IMR-90 (cell line): ENCODE measurements around the gene SVBP. TPM values are rescaled to one million over a fixed set of nuclear protein-coding genes. Genes with fewer than 3 reads are reported as not detected.
A peak's percentile ranks its signal among the peaks of the same experiment; 100 is the strongest.

Experiments used
- ATAC-seq: fragments of 200-7000 bp; cut with Tn5 transposase; 2 replicates; pipeline ENCODE4 v1.9.1; 2020; ENCODE audit warnings: low read depth, mild to moderate bottlenecking, moderate library complexity
- BruUV-seq: library from RNA; stranded (reverse); fragments of 400-500 nt; replicated peaks from 2 replicates; lab custom pipeline; 2021; lab: Mats Ljungman, UMichigan
- CTCF ChIA-PET: fragments of 300-600 bp; formaldehyde crosslinking; extraction: SDS; loops from one replicate; lab custom pipeline; 2021; ENCODE audit warnings: antibody characterized with exemption; lab: Yijun Ruan, JAX
- POLR2A ChIA-PET: fragments of 300-600 bp; sonication (Branson Sonifier 250); formaldehyde crosslinking; loops from one replicate; lab custom pipeline; 2022; ENCODE audit warnings: antibody characterized with exemption; ENCODE audit not compliant: unreplicated experiment; lab: Charles Lee
- DNase-seq: peaks from one replicate; pipeline ENCODE4 v3.0.0; 2013
- H2AFZ ChIP-seq: replicated peaks from 2 replicates; pipeline ENCODE3; 2013; ENCODE audit warnings: low read length, mild to moderate bottlenecking; ENCODE audit not compliant: poor library complexity
- H2AK5ac ChIP-seq: 2 replicates; pipeline ENCODE4 v1.6.1; 2013; ENCODE audit warnings: low read depth, low read length, inconsistent platforms
- H2AK9ac ChIP-seq: replicated peaks from 2 replicates; pipeline ENCODE3; 2013; ENCODE audit warnings: mild to moderate bottlenecking, low read depth, low read length, moderate library complexity; ENCODE audit not compliant: poor library complexity
- H2BK120ac ChIP-seq: 2 replicates; pipeline ENCODE4 v1.6.1; 2013; ENCODE audit warnings: low read depth, low read length, inconsistent platforms
- H2BK15ac ChIP-seq: 3 replicates; pipeline ENCODE4 v1.6.1; 2013; ENCODE audit warnings: low read depth, low read length, inconsistent platforms
- H2BK20ac ChIP-seq: 2 replicates; pipeline ENCODE4 v1.6.1; 2013; ENCODE audit warnings: low read depth, mild to moderate bottlenecking, inconsistent platforms, low read length, moderate library complexity
- H2BK5ac ChIP-seq: 2 replicates; pipeline ENCODE4 v1.6.1; 2013; ENCODE audit warnings: mild to moderate bottlenecking, low read depth, low read length, inconsistent platforms; ENCODE audit not compliant: poor library complexity, severe bottlenecking
- H3K14ac ChIP-seq: replicated peaks from 2 replicates; pipeline ENCODE4 v1.6.1; 2013; ENCODE audit warnings: low read depth, low read length, inconsistent platforms
- H3K18ac ChIP-seq: 2 replicates; pipeline ENCODE4 v1.6.1; 2013; ENCODE audit warnings: low read depth, low read length, control low read depth
- H3K23ac ChIP-seq: 2 replicates; pipeline ENCODE4 v1.6.1; 2013; ENCODE audit warnings: low read depth, low read length, inconsistent platforms
- H3K27ac ChIP-seq: 2 replicates; pipeline ENCODE4 v1.5.1; 2013; ENCODE audit warnings: mild to moderate bottlenecking, control low read depth, low read length; ENCODE audit not compliant: insufficient read depth
- H3K27me3 ChIP-seq: 2 replicates; pipeline ENCODE4 v1.6.1; 2013; ENCODE audit warnings: low read length; ENCODE audit not compliant: control insufficient read depth, insufficient read depth
- H3K36me3 ChIP-seq: 2 replicates; pipeline ENCODE4 v1.6.1; 2013; ENCODE audit warnings: low read length, mixed read lengths; ENCODE audit not compliant: control insufficient read depth, insufficient read depth
- H3K4ac ChIP-seq: 2 replicates; pipeline ENCODE4 v1.6.1; 2013; ENCODE audit warnings: low read depth, low read length, inconsistent platforms
- H3K4me1 ChIP-seq: 2 replicates; pipeline ENCODE4 v1.6.1; 2013; ENCODE audit warnings: low read length, mixed read lengths; ENCODE audit not compliant: control insufficient read depth, insufficient read depth
- H3K4me2 ChIP-seq: 2 replicates; pipeline ENCODE4 v1.6.1; 2013; ENCODE audit warnings: low read depth, mild to moderate bottlenecking, control low read depth, low read length, moderate library complexity
- H3K4me3 ChIP-seq: 2 replicates; pipeline ENCODE4 v1.5.1; 2013; ENCODE audit warnings: low read depth, mild to moderate bottlenecking, control low read depth, low read length, moderate library complexity; ENCODE audit not compliant: insufficient read depth
- H3K56ac ChIP-seq: 2 replicates; pipeline ENCODE4 v1.6.1; 2013; ENCODE audit warnings: low read length, inconsistent platforms; ENCODE audit not compliant: insufficient read depth; ENCODE audit errors: extremely low read depth
- H3K79me1 ChIP-seq, 2 experiments: 2 replicates each; pipeline ENCODE4 v1.6.1; 2013; ENCODE audit warnings: low read length in 2 of 2, inconsistent platforms in 1 of 2, low read depth in 1 of 2
- H3K9ac ChIP-seq: 2 replicates; pipeline ENCODE4 v1.6.1; 2013; ENCODE audit warnings: low read depth, low read length, control low read depth
- H3K9me1 ChIP-seq: 2 replicates; pipeline ENCODE4 v1.6.1; 2013; ENCODE audit warnings: low read length, inconsistent platforms; ENCODE audit not compliant: insufficient read depth
- H3K9me3 ChIP-seq: 2 replicates; pipeline ENCODE4 v1.6.1; 2013; ENCODE audit warnings: low read length; ENCODE audit not compliant: control insufficient read depth, insufficient read depth
- H4K20me1 ChIP-seq: 2 replicates; pipeline ENCODE4 v1.6.1; 2013; ENCODE audit warnings: low read length, inconsistent platforms; ENCODE audit not compliant: insufficient read depth
- H4K5ac ChIP-seq: 2 replicates; pipeline ENCODE4 v1.6.1; 2013; ENCODE audit warnings: mild to moderate bottlenecking, low read depth, low read length, control low read depth
- H4K8ac ChIP-seq, 2 experiments: 2 replicates each; pipeline ENCODE4 v1.6.1; 2013; ENCODE audit warnings: low read depth in 2 of 2, low read length in 2 of 2, control low read depth in 1 of 2, inconsistent platforms in 1 of 2
- H4K91ac ChIP-seq: 2 replicates; pipeline ENCODE4 v1.6.1; 2013; ENCODE audit warnings: low read depth, low read length, inconsistent platforms; ENCODE audit not compliant: insufficient read depth
- BHLHE40 ChIP-seq: fragments of 150-350 bp; IDR thresholded peaks from 2 replicates; pipeline ENCODE4 v1.6.1; 2016; ENCODE audit warnings: mild to moderate bottlenecking, low read depth, low read length
- CEBPB ChIP-seq: IDR thresholded peaks from 2 replicates; pipeline ENCODE4 v1.6.1; 2012; ENCODE audit warnings: low read depth, low read length, improper control_type of control experiment
- CHD1 ChIP-seq: IDR thresholded peaks from 2 replicates; pipeline ENCODE4 v1.6.1; 2012; ENCODE audit warnings: low read depth, low read length, improper control_type of control experiment
- CTCF ChIP-seq: conservative IDR thresholded peaks from 2 replicates; pipeline ENCODE4 v1.5.1; 2012; ENCODE audit warnings: mild to moderate bottlenecking, low read depth, low read length, improper control_type of control experiment
- FOS ChIP-seq: fragments of 150-350 bp; IDR thresholded peaks from 2 replicates; pipeline ENCODE4 v1.6.1; 2016; ENCODE audit warnings: low read depth, low read length
- MAZ ChIP-seq: IDR thresholded peaks from 2 replicates; pipeline ENCODE4 v1.6.1; 2012; ENCODE audit warnings: low read depth, mild to moderate bottlenecking, low read length, improper control_type of control experiment, moderate library complexity, borderline replicate concordance
- NFE2L2 ChIP-seq: fragments of 150-350 bp; IDR thresholded peaks from 2 replicates; pipeline ENCODE4 v1.6.1; 2016; ENCODE audit warnings: low read depth, mild to moderate bottlenecking, low read length
- POLR2A ChIP-seq: IDR thresholded peaks from 2 replicates; pipeline ENCODE4 v1.6.1; 2012; ENCODE audit warnings: mild to moderate bottlenecking, low read depth, low read length
- RAD21 ChIP-seq: IDR thresholded peaks from 2 replicates; pipeline ENCODE4 v1.6.1; 2012; ENCODE audit warnings: low read length, improper control_type of control experiment
- RCOR1 ChIP-seq: IDR thresholded peaks from 2 replicates; pipeline ENCODE4 v1.6.1; 2012; ENCODE audit warnings: mild to moderate bottlenecking, low read length, improper control_type of control experiment; ENCODE audit not compliant: insufficient replicate concordance
- SMC3 ChIP-seq: fragments of 150-350 bp; IDR thresholded peaks from 2 replicates; pipeline ENCODE4 v1.6.1; 2016; ENCODE audit warnings: low read depth, mild to moderate bottlenecking, antibody characterized with exemption, low read length, moderate library complexity
- USF2 ChIP-seq: fragments of 150-350 bp; IDR thresholded peaks from 2 replicates; pipeline ENCODE4 v1.6.1; 2017; ENCODE audit warnings: mild to moderate bottlenecking, antibody characterized with exemption, low read length, low read depth
- WGBS, 2 experiments: methylation state at CpG; one replicate each; pipeline versions ENCODE4 v1.1.5 to v1.1.7; 2013; ENCODE audit warnings: missing lambda C conversion rate in 2 of 2; ENCODE audit not compliant: insufficient read length in 1 of 2; ENCODE audit errors: extremely low coverage in 2 of 2; 5-methylcytosine and 5-hydroxymethylcytosine counted together
- dilution Hi-C: fragments of 300-500 bp; cut with HindIII; formaldehyde crosslinking; loops from one replicate; pipeline ENCODE4 v1.14.3; 2018; ENCODE audit warnings: low sequenced_read_pairs; ENCODE audit not compliant: unreplicated experiment
- in situ Hi-C: fragments of 300-500 bp; cut with MboI; formaldehyde crosslinking; loops from 3 replicates; pipeline ENCODE4 v1.14.3; 2019; ENCODE audit warnings: low sequenced_read_pairs, inconsistent platforms, mixed read lengths
- intact Hi-C: fragments of 100-400 bp; cut with micrococcal nuclease; formaldehyde crosslinking; loops from 2 replicates; pipeline ENCODE4 v1.10.0; 2022
- polyA plus RNA-seq, 3 experiments: library from polyadenylated mRNA; depleted of rRNA; stranded (reverse); fragments of >200 nt; gene quantifications; 2 replicates each; pipeline ENCODE4 v1.2.3, GENCODE V29; 2012; ENCODE audit warnings: low replicate concordance in 1 of 3
- total RNA-seq: library from RNA; depleted of rRNA; stranded (reverse); fragments of >200 nt; gene quantifications from 2 replicates; pipeline ENCODE4 v1.2.3, GENCODE V29; 2012

Gene SVBP
- total and polyA plus RNA-seq, 2 of the 4 experiments (the other 2 are of a cell fraction) = 9.7 to 11.5 TPM

GRCh38 chr1:42784946-42785693 lies 32.1 kb downstream of the SVBP start, which contains the start of gene TMEM269 (continued):
- no peak for TF ChIP-seq FOS
- TF ChIP-seq CHD1 = no peak

- ATAC-seq (no peak), DNase-seq (no peak)
- dilution Hi-C loops = no loop called here
- Histone ChIP-seq H3K23ac (no peak overlapping the region), H3K56ac (no peak overlapping the region), H2BK15ac (no peak overlapping the region), H2BK20ac (no peak overlapping the region), H3K4me3 (no peak overlapping the region), H4K5ac (no peak overlapping the region), H4K8ac (0 out of 4 replicates have a peak overlapping the region, but pooled peaks of 1 of the 2 experiments have one; percentile 46), H2AFZ (peak overlapping the region; percentile 91), H3K4me2 (no peak overlapping the region; the same call in 1 of the 2 replicates), H2BK5ac (no peak overlapping the region), H2AK5ac (no peak overlapping the region), H3K27me3 (no peaks in the 10 kb centered on the region), H3K27ac (no peak overlapping the region), H3K4ac (no peak overlapping the region; the same call in 1 of the 2 replicates), H3K9ac (no peak overlapping the region), H2BK120ac (no peak overlapping the region), H3K36me3 (peaks cover 4% of the 10 kb centered on the region), H3K18ac (no peak overlapping the region), H3K14ac (no peak overlapping the region), H4K20me1 (no peaks in the 10 kb centered on the region; the same call in 1 of the 2 replicates), H3K4me1 (peaks cover 3% of the 10 kb centered on the region; the same call in 1 of the 2 replicates), H2AK9ac (no peak overlapping the region), H3K79me1 (no peaks in the 10 kb centered on the region; a peak in 1 of 4 replicates), H3K9me3 (no peaks in the 10 kb centered on the region), H4K91ac (no peak overlapping the region), H3K9me1 (peaks cover 5% of the 10 kb centered on the region; the same call in 1 of the 2 replicates)
- intact Hi-C loops = no loop called here
- in situ Hi-C loops = loop anchor here (10.0 kb wide), 1 partner anchor 130 kb away; no protein-coding TSS in a partner anchor
- BruUV-seq = no TSS peak
- POLR2A ChIA-PET = no interaction called here
- 98% methylated on average over 8 of the region's 18 CpGs; no CpG with 5 or more reads in 1 of the 2 experiments for WGBS, 2 experiments
- CTCF ChIA-PET = interaction anchor here (1.0 kb wide), 1 partner anchor 290 kb away, joined by 3 read pairs; no protein-coding TSS in a partner anchor
- no peak for TF ChIP-seq BHLHE40
- TF ChIP-seq SMC3 = no peak
- TF ChIP-seq CTCF = no peak
- no peak for TF ChIP-seq FOS
- no peak for TF ChIP-seq CHD1
- no peak for TF ChIP-seq NFE2L2
- TF ChIP-seq CEBPB = no peak
- no peak for TF ChIP-seq MAZ
- no peak for TF ChIP-seq POLR2A
- TF ChIP-seq RAD21 = no peak
- no peak for TF ChIP-seq RCOR1
- no peak for TF ChIP-seq USF2
These were observed 32.7 kb downstream of the SVBP start for GRCh38 chr1:42784547-42784945.
